ENCODE results near the gene ZNF710. TPM values are rescaled to one million over a fixed set of nuclear protein-coding genes. Genes with fewer than 3 reads are reported as not detected.
A peak's percentile ranks its signal among the peaks of the same experiment; 100 is the strongest.
"Not testable (repeated sequence)": the region's sequence is repeated elsewhere in the genome, so short reads cannot be mapped to it uniquely, and the experiment has no call there.

The ZNF710 gene, protein sequence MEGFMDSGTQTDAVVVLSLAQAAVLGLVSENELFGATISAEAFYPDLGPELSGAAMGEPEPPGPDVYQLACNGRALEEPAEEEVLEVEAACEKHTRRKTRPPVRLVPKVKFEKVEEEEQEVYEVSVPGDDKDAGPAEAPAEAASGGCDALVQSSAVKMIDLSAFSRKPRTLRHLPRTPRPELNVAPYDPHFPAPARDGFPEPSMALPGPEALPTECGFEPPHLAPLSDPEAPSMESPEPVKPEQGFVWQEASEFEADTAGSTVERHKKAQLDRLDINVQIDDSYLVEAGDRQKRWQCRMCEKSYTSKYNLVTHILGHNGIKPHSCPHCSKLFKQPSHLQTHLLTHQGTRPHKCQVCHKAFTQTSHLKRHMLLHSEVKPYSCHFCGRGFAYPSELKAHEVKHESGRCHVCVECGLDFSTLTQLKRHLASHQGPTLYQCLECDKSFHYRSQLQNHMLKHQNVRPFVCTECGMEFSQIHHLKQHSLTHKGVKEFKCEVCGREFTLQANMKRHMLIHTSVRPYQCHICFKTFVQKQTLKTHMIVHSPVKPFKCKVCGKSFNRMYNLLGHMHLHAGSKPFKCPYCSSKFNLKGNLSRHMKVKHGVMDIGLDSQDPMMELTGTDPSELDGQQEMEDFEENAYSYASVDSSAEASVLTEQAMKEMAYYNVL
- 18.1 TPM for polyA plus RNA-seq (ENCODE audit: insufficient read length)
- long read RNA-seq, donor 1, full-length matches to known transcripts = 3 of 3 reads
- long read RNA-seq, donor 1, partial matches to known transcripts = 0 of 3 reads
- long read RNA-seq, donor 1, other reads (novel, unspliced or antisense) = 0 of 3 reads
- long read RNA-seq, donor 2, partial matches to known transcripts = 59 of 139 reads
- long read RNA-seq, donor 2, other reads (novel, unspliced or antisense) = 78 of 139 reads
- long read RNA-seq, donor 3, partial matches to known transcripts = 159 of 248 reads
- long read RNA-seq, donor 3, other reads (novel, unspliced or antisense) = 88 of 248 reads
- long read RNA-seq, donor 4, partial matches to known transcripts = 0 of 2 reads
- long read RNA-seq, donor 4, other reads (novel, unspliced or antisense) = 0 of 2 reads
- long read RNA-seq, donor 5, full-length matches to known transcripts = 2 of 304 reads
- long read RNA-seq, donor 5, partial matches to known transcripts = 302 of 304 reads
- long read RNA-seq, donor 5, other reads (novel, unspliced or antisense) = 0 of 304 reads
- long read RNA-seq, donor 6, partial matches to known transcripts = 211 of 212 reads
- long read RNA-seq, donor 6, other reads (novel, unspliced or antisense) = 0 of 212 reads
- long read RNA-seq, donor 7, full-length matches to known transcripts = 3 of 217 reads
- long read RNA-seq, donor 7, partial matches to known transcripts = 214 of 217 reads
- long read RNA-seq, donor 7, other reads (novel, unspliced or antisense) = 0 of 217 reads
- long read RNA-seq, donor 8, full-length matches to known transcripts = 2 of 70 reads
- long read RNA-seq, donor 8, partial matches to known transcripts = 68 of 70 reads
- long read RNA-seq, donor 8, other reads (novel, unspliced or antisense) = 0 of 70 reads

GRCh38 chr15:90001062-90001682 is at the start of gene ZNF710:
Gene ZNF710 (plus strand): TSS chr15:90001324. CDS start chr15:90067138, 65,814 bp downstream.
- peak; percentile 80 for DNase-seq

DNA sequence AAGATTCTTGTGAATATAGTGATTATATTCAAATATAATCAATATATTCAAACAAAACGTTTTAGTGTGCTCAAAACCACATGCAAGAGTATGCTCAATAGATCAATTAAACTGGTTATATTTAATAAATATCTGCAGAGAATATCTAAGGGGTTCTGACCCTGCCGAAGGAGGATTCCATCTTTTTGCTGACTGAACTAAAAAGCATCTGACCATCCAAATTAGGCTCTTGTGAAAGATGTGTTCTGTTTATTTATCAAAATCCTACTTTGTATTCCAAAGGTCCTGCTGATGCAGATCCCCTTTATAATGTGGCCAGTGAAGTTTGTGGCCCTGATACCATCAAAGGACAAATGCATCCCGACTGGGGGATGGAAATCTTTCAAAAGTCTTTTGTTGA is 46.6 kb upstream of the ZNF710 start:
- DNase-seq = no peak

DNA sequence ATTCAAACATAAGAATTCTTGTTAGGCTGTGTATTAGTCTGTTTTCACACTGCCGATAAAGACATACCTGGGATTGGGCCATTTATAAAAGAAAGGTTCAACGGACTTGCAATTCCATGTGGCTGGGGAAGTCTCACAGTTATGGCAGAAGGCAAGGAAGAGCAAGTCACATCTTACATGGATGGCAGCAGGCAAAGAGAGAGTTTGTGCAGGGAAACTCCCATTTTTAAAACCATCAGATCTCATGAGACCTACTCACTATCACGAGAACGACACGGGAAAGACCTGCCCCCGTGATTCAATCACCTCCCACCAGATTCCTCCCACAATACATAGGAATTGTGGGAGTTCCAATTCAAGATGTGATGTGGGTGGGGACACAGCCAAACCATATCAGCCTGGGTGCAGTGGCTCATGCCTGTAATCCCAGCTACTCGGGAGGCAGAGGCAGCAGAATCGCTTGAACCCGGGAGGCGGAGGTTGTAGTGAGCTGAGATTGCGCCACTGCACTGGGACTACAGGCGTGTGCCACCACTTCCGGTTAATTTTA is 45.6 kb upstream of the ZNF710 start:
- DNase-seq = not testable (repeated sequence)

GRCh38 chr15:89958107-89958805 is 42.9 kb upstream of the ZNF710 start:
- DNase-seq = no peak

DNA sequence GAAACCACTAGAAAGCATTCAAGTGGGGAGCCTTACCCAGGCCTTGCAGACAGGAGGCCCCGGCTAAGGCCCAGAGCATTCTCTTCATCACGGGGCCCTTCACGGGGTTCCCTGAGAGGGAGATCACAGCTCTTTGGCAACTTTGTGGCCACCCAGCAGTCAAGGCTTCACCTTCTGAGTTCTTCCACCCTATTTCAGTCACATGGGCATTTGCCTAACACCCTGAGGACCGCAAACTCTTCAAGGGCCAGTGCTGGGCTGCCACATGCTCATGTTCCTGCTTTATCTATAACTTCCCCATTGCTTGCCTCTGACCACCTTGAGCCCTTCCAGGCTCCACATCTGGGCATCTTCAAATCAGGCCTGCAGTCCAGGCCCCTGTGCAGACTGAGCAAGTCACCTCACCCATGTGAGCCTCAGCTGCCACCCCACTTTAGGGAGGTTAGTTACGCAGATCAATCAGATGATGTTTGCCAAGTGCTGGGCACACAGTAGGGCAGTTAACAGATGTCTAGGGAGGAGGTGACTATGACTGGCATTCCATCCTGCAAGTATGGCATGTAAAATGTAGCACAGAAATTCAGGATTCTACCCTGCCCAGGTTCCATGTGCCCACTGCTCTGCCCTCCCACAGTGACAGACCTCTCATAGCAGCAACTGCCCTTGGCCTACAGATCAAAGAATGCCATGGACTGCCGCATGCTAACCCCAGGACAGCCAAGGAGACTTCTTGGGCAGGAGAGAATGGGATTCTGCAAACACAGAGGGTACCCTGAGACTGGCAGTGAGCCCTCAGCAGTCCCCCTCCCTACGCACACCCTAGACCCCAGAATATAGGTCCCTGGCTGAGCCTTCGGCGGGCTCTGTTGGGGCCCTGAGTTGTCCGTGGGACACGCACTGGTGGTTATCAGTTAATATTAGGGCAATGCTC is 37.6 kb upstream of the ZNF710 start:
- DNase-seq = no peak

GRCh38 chr15:89964232-89964954 is 36.7 kb upstream of the ZNF710 start:
- no peak for DNase-seq

- DNase-seq = no peak
These were observed 33.2 kb upstream of the ZNF710 start for GRCh38 chr15:89967881-89968280.

DNA sequence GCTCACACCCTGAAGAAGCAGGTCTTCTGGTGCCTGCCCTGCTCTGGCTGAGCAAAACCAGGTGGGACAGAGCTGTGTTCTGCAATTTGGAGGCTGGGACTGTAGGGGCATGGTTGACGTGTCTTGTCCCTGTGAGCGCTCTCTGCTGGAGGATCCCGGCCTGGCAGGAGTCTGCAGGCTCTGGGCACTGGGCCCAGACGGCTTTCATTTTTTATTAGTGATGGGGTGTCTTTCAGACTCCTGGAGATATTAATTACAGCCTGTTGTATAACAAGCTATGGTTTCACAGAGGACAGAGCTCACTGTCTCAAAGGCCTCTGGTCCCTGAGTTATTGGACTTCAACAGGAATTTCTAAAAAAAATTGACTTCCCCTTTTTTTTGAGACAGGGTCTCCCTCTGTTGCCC is 29.5 kb upstream of the ZNF710 start:
- peak; percentile 61 for DNase-seq

GRCh38 chr15:89972085-89972484 is 29.0 kb upstream of the ZNF710 start:
- no peak for DNase-seq

- DNase-seq = no peak
These were observed 25.5 kb upstream of the ZNF710 start for GRCh38 chr15:89975482-89976245.

GRCh38 chr15:89976246-89976600 is 24.9 kb upstream of the ZNF710 start:
- no peak for DNase-seq

- not testable (repeated sequence) for DNase-seq
These were observed 23.3 kb upstream of the ZNF710 start for GRCh38 chr15:89977836-89978235.

DNA sequence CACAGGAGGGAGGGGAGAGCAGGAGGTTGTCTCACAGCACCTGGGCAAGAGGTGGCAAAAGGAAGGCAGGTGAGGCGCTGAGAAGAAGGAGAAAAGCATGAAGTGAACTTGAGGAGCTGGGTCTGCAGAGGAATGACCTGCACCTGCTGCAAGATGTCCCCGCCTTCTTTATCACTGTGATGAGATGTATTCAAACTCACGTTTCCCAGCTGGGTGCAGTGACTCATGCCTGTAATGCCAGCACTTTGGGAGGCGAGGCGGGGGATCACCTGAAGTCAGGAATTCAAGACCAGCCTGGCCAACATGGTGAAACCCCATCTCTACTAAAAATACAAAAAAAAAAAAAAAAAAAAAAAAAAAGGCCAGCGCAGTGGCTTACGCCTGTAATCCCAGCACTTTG is 22.2 kb upstream of the ZNF710 start:
- DNase-seq = no peak

DNA sequence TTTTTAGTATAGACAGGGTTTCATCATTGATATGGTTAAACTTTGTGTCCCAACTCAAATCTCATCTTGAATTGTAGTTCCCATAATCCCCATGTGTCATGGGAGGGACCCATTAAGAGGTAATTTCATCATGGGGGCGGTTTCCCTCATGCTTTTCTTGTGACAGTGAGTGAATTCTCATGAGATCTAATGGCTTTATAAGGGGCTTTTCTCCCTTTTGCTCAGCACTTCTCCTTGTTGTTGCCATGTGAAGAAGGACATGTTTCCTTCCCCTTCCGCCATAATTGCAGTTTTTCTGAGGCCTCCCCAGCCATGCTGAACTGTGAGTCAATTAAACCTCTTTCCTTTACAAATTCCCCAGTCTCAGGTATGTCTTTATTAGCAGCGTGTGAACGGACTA is 20.2 kb upstream of the ZNF710 start:
- no peak for DNase-seq

- DNase-seq = no peak
These were observed 18.6 kb upstream of the ZNF710 start for GRCh38 chr15:89982315-89983055.

DNA sequence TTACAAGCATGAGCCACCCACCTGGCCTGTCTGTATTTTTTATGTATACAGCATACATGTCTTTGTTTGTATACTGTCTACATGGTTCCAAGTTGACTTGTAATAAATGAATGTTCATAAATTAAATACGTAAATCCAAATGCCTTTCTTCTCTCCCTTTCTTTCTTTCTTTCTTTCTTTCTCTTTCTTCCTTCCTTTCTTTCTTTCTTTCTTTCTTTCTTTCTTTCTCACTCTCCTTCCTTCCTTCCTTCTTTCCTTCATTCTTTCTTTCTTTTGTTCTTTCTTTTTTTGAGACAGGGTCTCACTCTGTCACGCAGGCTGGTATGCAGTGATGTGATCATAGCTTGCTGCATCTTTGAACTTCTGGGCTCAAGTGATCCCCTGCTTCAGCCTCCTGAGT is 17.1 kb upstream of the ZNF710 start:
- no peak for DNase-seq
